Activated CD4-positive, CD25-positive, alpha-beta regulatory T cell treated with anti-CD3 and anti-CD28 coated beads, Interleukin-2, amount 50 U/mL, for 24 hours (primary cell): ENCODE data around the gene TTC39A.
"Not testable (repeated sequence)": the region's sequence is repeated elsewhere in the genome, so short reads cannot be mapped to it uniquely, and the experiment has no call there.

Source experiments
- ATAC-seq, 2 donors: fragments of 150-1000 bp; cut with Tn5 transposase; one replicate each; pipeline ENCODE4 v1.10.0; 2021; ENCODE audit warnings: mild to moderate bottlenecking in 1 of 2, moderate library complexity in 1 of 2

TTC39A gene

GRCh38 chr1:51336004-51336403 lies 5.6 kb upstream of the TTC39A start:
- no peak for ATAC-seq

DNA sequence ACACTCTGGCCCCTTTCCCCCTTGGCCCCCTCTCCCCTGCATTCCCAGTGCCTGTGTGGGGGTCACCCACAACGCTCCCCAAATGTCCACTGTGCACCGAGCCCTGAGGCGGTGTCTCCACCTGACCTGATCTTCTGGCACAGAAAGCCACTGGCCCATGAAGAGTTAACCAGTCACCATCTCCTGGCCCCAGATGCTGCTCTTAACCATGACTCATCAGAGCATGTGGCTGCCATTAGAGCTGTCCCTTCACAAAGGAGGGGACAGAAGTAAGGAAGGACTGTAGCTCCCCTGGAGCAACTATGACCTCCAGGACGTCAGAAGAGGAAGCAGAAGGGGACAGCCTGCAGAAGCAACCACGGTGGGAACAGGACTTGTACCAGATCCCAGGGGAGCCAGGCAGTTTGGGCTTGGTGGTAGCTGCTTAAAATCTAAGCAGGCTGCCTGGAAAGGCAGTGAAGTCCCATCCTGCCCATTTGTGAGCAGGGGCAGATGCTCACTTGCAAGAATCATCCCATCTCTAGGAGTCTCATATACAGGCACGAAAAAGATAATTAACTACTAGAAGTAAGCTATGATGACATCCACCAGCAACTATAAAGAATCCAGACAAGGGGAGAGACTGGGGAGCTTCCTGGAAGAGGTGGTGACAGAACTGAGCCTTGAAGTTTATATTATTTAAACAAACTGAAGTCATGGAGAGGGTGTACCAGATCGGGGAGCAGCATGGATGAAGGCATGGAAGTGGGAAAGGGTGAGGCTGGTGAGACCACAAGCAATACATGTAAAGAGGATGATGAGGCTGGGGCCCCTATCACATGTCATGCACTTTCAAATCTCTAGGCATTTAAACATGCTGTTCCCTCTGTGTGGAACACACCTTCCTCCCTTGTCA lies 1.1 kb upstream of the TTC39A start:
- peak in 1 of 2 donors; percentile 49 for ATAC-seq

- no peak for ATAC-seq
Observed at GRCh38 chr1:51329443-51330325, 678 bp downstream of the TTC39A start.

- ATAC-seq, result no peak
Observed at GRCh38 chr1:51328926-51329325, 1.4 kb downstream of the TTC39A start.

DNA sequence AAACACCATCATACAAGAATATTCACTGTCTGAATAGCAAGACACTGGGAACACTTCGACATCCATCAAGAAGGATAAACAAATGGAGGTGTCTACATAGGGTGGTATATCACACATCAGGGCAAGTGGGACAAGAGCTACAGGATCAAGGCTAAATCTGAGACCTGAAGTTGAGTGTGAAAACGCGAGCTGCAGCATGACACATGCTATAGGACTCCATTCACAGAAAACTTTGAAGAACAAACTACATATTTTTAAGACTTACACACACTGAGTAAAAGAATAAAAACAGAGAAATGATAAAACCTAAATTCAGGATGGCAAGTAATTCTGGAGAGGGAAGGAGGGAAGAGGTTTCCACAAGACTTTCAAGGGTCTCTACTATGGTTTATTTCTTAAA lies 2.1 kb downstream of the TTC39A start:
- ATAC-seq, result no peak

- no peak for ATAC-seq
Observed at GRCh38 chr1:51327386-51327785, 3.0 kb downstream of the TTC39A start.

DNA sequence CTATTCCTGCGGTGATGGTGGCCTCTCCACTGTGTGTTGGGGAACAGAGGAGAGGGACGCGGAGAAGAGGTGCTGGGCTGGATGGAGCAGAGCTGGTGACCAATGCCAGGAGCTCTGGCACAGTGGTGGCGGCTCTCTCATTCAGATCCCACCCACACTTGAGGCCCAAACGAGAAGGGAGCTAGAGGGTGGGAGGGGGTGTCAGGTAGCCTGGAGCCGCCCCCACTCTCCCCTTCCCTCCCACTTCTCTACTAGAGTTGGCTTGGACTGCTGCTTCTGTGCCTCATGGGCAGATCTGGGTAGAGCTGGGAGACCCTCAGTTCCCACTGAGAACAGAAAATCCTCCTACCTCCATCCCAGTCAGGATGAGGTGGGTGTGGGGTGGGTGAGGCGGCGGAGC lies 3.5 kb downstream of the TTC39A start:
- ATAC-seq, result no peak

DNA sequence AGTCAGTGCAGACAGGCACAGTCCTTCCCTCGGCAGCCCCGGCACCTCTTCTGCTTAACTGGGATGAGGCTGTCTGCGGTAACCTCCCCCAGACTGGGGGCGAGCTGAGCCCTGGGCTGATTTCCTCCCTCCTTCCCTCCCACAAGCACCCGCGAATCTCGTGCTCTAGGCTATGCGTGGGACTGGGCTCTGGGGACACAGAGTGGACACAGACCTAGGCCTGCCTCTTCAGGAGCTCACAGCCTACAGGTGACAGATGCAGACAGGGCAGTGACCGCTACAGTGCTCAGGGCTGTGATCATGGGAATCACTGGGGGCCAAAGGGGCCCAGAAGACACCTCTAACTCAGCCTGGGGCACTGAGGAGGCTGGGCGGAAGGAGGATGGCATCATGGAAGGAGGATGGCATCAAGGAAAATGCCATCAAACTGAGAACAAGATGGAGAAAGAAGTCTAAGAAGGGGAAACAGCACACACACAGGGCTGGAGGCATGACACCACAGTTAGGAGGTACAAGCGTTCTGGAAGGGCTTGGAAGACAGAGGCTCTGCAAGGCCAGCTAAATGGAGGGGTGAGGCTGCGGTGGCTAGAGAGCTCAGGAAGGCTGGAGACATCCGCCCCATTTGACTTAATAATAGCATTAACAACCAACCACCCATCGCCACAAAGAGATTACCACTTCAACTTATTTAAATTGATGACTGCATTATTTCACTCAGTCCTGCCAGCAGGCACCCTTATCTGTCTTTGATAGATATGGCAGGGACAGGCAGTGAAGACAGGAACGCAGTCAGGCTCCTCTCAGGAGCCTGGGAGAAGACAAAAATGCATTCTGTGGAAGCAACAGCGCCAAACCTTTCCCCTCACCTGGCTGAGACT lies 4.2 kb downstream of the TTC39A start:
- ATAC-seq, result no peak

DNA sequence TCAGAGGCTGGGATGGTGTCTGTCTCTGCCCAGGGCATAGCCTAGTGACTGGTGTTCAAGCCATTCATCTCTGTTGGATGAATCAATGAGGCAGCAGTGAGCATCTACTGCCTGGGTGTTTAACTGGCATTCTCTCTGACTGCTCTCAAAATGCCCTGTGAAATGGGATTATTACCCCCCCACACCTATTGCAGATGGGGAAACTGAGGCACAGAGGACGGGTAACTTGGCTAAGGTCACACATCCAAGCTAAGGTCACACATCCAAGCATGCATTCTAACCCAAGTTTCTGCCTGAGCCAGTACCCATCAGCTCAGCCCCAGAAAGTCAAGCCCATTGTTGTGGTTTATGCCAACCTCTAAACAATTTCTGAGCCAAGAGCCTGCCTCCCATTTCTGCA lies 5.0 kb downstream of the TTC39A start:
- no peak for ATAC-seq

- ATAC-seq, result not testable (repeated sequence)
Observed at GRCh38 chr1:51325011-51325385, 5.4 kb downstream of the TTC39A start.

GRCh38 chr1:51324251-51325010 lies 5.9 kb downstream of the TTC39A start:
- no peak for ATAC-seq

- no peak for ATAC-seq
Observed at GRCh38 chr1:51323778-51324177, 6.6 kb downstream of the TTC39A start.

GRCh38 chr1:51322417-51323101 lies 7.8 kb downstream of the TTC39A start:
- no peak for ATAC-seq

- ATAC-seq, result no peak
Observed at GRCh38 chr1:51321924-51322280, 8.5 kb downstream of the TTC39A start.

DNA sequence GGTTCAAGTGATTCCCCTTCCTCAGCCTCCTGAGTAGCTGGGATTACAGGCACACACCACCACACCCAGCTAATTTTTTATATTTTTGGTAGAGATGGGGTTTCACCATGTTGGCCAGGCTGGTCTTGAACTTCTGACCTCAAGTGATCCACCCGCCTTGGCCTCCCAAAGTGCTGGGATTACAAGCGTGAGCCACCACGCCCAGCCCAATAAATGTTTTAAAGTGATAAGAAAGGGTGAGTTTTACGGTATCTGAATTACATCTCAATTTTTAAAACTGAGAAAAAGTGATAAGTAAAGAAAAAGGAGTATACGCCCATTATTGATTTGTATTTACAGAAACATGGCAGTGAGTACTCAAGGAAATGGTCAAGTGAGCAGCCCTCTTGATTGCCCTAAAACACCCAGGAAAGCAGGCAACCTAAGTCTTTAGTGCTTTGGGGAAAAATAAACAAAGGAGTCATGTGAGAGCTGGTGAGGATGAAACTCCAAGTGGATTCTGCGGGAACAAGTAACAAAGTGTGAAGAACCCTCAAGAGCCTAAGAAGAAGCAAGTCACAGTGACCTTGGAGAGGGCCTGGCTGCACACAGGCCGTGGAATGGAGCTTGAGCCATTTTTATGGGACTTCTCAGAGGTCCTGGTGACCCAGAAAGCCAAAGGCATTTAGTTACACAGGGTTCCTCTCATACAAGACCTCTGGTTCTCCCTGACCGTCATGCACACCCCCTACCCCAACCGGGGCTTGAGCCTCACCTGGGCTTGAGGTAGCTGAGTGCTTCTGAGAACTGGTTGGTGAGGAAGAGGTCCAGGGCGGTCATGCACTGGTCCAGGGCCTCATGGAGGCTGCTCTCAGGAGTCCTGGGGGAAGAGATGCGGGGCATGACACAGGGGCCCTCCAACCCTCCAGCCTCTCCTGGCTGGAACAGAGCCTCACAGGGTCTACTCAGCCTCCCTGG lies 9.1 kb downstream of the TTC39A start:
- no peak for ATAC-seq

- no peak for ATAC-seq
Observed at GRCh38 chr1:51317798-51318197, 12.6 kb downstream of the TTC39A start.

DNA sequence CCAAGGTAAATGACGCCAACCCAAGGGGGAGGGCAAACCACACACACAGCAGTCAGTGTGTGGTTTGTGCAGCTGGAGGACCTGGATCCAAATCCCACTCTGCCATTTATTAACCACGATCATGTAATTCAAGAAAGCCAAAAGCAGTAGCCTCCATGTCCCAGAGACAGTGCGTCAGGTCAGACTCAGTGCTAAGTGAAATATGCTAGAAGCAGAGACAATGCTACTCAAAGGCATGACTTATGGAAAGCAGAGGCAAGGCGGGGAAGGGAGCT lies 13.6 kb downstream of the TTC39A start:
- no peak for ATAC-seq

DNA sequence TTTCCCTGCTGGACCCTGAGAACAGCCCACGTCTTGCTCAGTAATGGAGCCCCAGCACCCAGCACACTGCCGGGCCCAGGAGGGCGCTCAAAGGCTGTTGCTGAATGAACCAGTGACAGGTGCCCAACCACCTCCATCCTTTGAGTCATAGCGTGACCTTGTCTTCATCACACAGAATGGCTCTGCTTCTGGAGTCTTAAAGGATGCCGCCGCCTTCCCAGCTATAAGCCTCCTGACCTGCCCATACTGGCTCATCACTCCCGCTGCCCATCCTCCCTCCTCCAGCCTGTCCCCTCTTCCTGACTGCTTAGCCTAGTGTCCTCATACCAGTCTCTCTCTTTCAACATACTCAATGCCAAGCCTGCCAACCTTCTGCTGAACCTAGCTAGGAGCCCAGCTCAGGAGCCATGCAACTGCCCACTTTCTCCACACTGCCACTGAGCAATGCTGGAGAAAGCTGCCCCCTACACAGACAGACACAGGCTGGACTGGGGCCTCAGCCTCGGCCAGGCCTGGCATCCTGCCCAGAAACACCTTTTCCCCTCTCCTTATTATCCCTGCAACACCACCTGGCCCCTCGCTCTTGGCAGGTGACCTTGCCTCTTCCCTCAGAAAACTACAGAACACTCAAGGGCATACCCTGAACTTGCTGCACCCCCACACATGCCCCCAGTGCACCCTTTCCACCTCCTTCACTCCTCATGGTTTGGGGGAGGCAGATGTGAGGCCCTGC lies 14.1 kb downstream of the TTC39A start:
- no peak for ATAC-seq

DNA sequence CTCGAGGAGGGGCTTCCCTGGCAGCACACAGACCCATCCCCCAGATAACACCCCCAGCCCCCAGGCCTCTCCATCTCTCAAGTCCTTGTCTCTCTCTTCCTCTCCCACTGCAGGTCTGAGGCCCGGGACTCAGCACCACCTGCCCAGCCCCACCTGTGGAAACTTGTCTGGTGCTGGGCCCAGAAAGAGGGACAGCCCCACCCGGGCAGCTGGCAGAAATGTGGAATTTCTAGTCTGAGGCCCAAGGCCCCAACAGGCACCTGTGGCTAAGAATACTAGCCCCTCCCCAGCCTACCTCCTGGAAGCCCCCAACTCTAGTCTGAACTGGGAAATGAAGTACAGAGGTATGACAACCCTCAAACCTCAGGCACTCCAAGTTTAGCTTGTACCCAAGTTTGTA lies 15.4 kb downstream of the TTC39A start:
- no peak for ATAC-seq
